Astrocyte of the spinal cord (primary cell): ENCODE results near the gene EIF2B4.
A peak's percentile ranks its signal among the peaks of the same experiment; 100 is the strongest.
"Not testable (repeated sequence)": the region's sequence is repeated elsewhere in the genome, so short reads cannot be mapped to it uniquely, and the experiment has no call there.

Source experiments
- DNase-seq: peaks from one replicate; pipeline ENCODE4 v3.0.0; 2011; ENCODE audit warnings: low read depth, low spot score
- H3K4me3 ChIP-seq: 2 replicates; pipeline ENCODE4 v1.5.1; 2011; ENCODE audit warnings: low read depth, mild to moderate bottlenecking, low read length, moderate library complexity
- CTCF ChIP-seq: IDR thresholded peaks from 2 replicates; pipeline ENCODE4 v1.5.1; 2012; ENCODE audit warnings: low read depth, mild to moderate bottlenecking, low read length, inconsistent platforms
- in situ Hi-C: cut with HindIII; loops from 2 replicates; pipeline ENCODE4 v1.10.0; 2017; ENCODE audit warnings: low sequenced_read_pairs

The EIF2B4 gene

GRCh38 chr2:27335311-27335710, 34.8 kb downstream of the EIF2B4 start:
- no peak for DNase-seq
- no peak overlapping the region for H3K4me3 ChIP-seq
- no peak for TF ChIP-seq CTCF
- in situ Hi-C loops = no loop called here

- no peak for DNase-seq
- no peak overlapping the region for H3K4me3 ChIP-seq
- in situ Hi-C loops = no loop called here
- no peak for TF ChIP-seq CTCF
Observed at GRCh38 chr2:27324720-27325119, 45.4 kb downstream of the EIF2B4 start.

DNA sequence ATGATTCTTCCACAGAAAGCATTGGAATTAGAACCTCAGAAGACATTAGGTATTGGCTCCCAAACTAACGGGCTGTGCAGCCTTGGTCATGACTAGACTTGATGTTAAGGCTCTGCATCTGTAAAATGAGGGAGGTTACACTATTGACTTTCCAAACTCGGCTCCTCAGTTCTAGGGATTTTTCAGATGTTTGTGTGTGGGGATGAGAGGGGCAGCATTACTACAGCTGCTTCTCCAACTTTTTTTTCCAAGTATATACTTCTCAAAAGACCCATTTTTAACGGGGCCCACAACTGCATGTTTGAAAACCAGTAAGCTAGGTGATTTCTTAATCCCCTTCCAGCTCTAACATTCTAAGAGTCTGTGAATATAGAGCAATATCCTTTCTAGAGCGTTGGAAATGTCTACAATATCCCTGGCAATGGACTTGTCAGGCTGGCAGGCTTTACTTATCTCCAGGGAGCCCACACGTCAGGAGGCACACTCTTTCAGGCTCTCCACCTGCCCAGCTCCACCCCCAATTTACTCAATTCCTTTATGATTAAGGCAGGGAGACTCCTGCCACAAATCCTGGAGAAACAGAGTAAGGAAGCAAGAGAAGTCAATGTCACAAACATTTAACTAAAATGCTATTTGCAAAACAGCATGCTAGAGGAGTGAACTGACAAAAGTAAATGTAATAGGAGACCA, 46.4 kb downstream of the EIF2B4 start:
- in situ Hi-C loops = no loop called here
- no peak for DNase-seq
- TF ChIP-seq CTCF = no peak

GRCh38 chr2:27322766-27323595, 47.2 kb downstream of the EIF2B4 start, which contains the start of gene MPV17:
Gene MPV17, minus strand, starts transcription at chr2:27323097. Its CDS starts 580 bp downstream, at chr2:27322517.
- peak within 1 kb of the TSS; percentile 95 for H3K4me3 ChIP-seq
- in situ Hi-C loops = no loop called here
- TF ChIP-seq CTCF = no peak
- peak; percentile 91 for DNase-seq

More for the DNA sequence above, 46.4 kb downstream of the EIF2B4 start:
- H3K4me3 ChIP-seq = peak overlapping the region; percentile 95

GRCh38 chr2:27322301-27322765, 47.8 kb downstream of the EIF2B4 start:
- TF ChIP-seq CTCF = no peak
- no peak for DNase-seq
- in situ Hi-C loops = no loop called here
- peak overlapping the region; percentile 95 for H3K4me3 ChIP-seq

- in situ Hi-C loops = no loop called here
- peak; percentile 68 for TF ChIP-seq CTCF
- peak; percentile 97 for DNase-seq
- H3K4me3 ChIP-seq = no peak overlapping the region
Observed at GRCh38 chr2:27320958-27321543, 49.1 kb downstream of the EIF2B4 start.

- in situ Hi-C loops, DNase-seq, H3K4me3 ChIP-seq: not testable (repeated sequence)
Observed at GRCh38 chr2:27319839-27320238, 50.3 kb downstream of the EIF2B4 start.
